WERI-Rb-1 (cell line): ENCODE measurements around the gene KIAA1958.

ENCODE experiments used
- DNase-seq: peaks from one replicate; pipeline ENCODE4 v3.0.0-alpha.2; 2020
- H3K27ac ChIP-seq: fragments of 250-450 bp; sonication (Bioruptor Pico); 2 replicates; pipeline ENCODE4 v1.5.1; 2020; ENCODE audit warnings: mild to moderate bottlenecking, moderate library complexity
- H3K27me3 ChIP-seq: fragments of 250-450 bp; sonication (Bioruptor Pico); 2 replicates; pipeline ENCODE4 v1.5.1; 2021; ENCODE audit warnings: mild to moderate bottlenecking, low read depth, moderate library complexity; ENCODE audit not compliant: insufficient read depth, severe bottlenecking
- H3K36me3 ChIP-seq: fragments of 250-450 bp; sonication (Bioruptor Pico); 2 replicates; pipeline ENCODE4 v1.5.1; 2020; ENCODE audit warnings: mild to moderate bottlenecking, moderate library complexity
- H3K4me3 ChIP-seq: 2 replicates; pipeline ENCODE4 v1.5.1; 2011; ENCODE audit warnings: low read depth, mild to moderate bottlenecking, control low read depth, low read length
- H3K9me3 ChIP-seq: fragments of 250-450 bp; sonication (Bioruptor Pico); 2 replicates; pipeline ENCODE4 v1.5.1; 2021; ENCODE audit warnings: mild to moderate bottlenecking, moderate library complexity; ENCODE audit not compliant: severe bottlenecking
- CTCF ChIP-seq: IDR thresholded peaks from 2 replicates; pipeline ENCODE4 v1.5.1; 2011; ENCODE audit warnings: low read depth, mild to moderate bottlenecking, control low read depth, inconsistent platforms, low read length

The KIAA1958 gene

DNA sequence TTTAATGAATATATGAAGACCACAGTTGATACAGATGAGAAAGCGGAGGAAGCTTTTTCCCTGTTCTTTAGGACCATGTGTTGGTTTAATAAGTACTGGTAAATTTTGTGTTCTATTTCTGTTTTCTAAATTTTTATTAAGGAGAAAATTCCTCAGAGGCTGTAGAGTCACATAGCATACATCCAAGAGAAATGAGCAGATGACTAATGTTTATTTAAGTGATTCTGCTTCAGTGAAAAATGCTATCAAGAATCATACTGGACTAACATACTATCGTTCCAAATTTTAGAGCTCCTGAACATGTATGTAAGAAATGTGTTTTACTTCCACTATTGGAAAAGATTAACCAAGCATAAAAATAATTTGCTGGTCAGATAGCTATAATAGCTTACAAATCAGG is 115.0 kb downstream of the KIAA1958 start:
- no peak overlapping the region for H3K4me3 ChIP-seq
- no peak overlapping the region for H3K27ac ChIP-seq
- no peak for DNase-seq
- no peaks in the 10 kb centered on the region for H3K9me3 ChIP-seq
- no peaks in the 10 kb centered on the region for H3K27me3 ChIP-seq
- no peaks in the 10 kb centered on the region for H3K36me3 ChIP-seq
- TF ChIP-seq CTCF: no peak

DNA sequence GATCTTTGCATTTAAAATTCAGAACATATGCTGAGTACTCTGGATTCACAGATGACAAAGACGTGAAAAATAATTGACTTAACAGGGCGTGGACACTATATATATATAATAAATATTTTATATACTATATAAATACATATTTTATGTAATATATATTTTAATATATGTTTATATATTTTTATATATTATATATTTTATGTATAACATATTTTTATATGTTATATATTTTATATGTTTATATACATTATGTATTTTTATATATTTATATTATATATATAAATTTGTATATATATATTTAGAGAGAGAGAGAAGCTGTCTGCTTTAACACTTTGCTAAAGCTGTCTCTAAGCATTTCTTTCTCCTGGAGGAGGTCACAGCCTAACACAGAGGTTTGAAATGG is 118.2 kb downstream of the KIAA1958 start:
- Histone ChIP-seq H3K9me3 (no peaks in the 10 kb centered on the region), H3K4me3 (no peak overlapping the region), H3K27ac (no peak overlapping the region), H3K36me3 (no peaks in the 10 kb centered on the region; the same call in 1 of the 2 replicates), H3K27me3 (no peaks in the 10 kb centered on the region)
- no peak for DNase-seq
- no peak for TF ChIP-seq CTCF

- H3K4me3 ChIP-seq: no peak overlapping the region
- no peaks in the 10 kb centered on the region for H3K27me3 ChIP-seq
- H3K9me3 ChIP-seq: no peaks in the 10 kb centered on the region
- TF ChIP-seq CTCF: no peak
- H3K36me3 ChIP-seq: no peaks in the 10 kb centered on the region; the same call in 1 of the 2 replicates
- H3K27ac ChIP-seq: no peak overlapping the region
- DNase-seq: no peak
Observed at GRCh38 chr9:112605518-112605917, 118.9 kb downstream of the KIAA1958 start.

GRCh38 chr9:112605963-112606699 is 119.5 kb downstream of the KIAA1958 start:
- TF ChIP-seq CTCF: no peak
- H3K9me3 ChIP-seq: no peaks in the 10 kb centered on the region
- H3K27ac ChIP-seq: no peak overlapping the region
- DNase-seq: no peak
- no peaks in the 10 kb centered on the region for H3K27me3 ChIP-seq
- H3K36me3 ChIP-seq: no peaks in the 10 kb centered on the region; the same call in 1 of the 2 replicates
- no peak overlapping the region for H3K4me3 ChIP-seq

- H3K4me3 ChIP-seq: no peak overlapping the region
- H3K27ac ChIP-seq: no peak overlapping the region
- no peaks in the 10 kb centered on the region for H3K27me3 ChIP-seq
- no peak for DNase-seq
- no peaks in the 10 kb centered on the region for H3K9me3 ChIP-seq
- no peak for TF ChIP-seq CTCF
- H3K36me3 ChIP-seq: no peaks in the 10 kb centered on the region; the same call in 1 of the 2 replicates
Observed at GRCh38 chr9:112608851-112609250, 122.2 kb downstream of the KIAA1958 start.
